ENCODE data around the gene SEC61A1.

SEC61A1 gene

DNA sequence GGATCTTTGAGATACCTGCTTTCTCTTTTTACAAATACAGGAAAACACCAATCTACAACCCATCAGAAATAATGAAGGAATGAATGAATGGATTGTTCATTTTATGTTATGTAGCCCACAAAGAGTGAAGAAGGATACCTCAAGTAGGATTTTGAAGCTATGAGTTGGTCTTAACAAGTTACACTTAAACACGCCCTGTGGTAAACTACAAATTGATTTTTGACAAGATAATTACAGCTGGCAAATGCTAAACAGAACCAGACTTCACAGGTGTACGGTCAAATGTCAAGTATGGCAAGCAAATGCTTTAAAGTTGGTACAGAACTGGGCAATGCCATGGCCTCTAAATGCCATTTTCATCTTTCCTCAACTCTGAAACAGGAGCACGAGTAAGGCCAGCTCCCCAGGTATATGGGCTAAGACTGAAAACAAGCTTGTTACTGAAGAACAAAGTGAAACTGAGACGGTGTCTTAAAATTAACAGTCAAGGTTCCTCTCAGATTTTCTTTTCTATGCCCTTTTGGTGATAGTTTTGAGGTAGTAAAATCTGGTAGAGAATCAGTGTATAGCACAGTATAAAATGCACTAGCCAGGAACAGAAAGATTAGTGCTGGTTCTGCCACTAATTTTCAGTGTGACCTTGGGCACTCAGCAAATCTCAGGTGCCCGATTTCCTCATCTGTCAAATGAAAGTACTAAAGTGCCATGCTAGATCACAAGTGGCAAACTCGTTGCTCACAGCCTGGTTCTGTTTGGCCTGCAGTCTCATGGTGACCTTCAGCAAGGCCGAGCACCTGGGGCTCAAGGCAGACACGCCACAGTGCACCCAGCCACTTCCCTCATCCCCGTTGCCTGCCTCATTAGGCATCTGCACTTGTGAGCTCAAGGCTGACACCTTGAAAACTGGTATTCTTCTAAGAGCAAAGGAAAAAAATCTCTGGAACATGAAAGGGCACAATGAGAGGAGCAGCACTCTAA lies 61.9 kb downstream of the SEC61A1 start:
- no peak for DNase-seq (ENCODE audit: low read depth in 2 of 2)
